SK-N-SH (cell line): ENCODE measurements around the gene FUCA1.

ENCODE experiments used
- CTCF ChIP-seq: fragments of 200-600 bp; sonication (generic); IDR thresholded peaks from 2 replicates; pipeline ENCODE4 v1.6.1; 2017; ENCODE audit warnings: antibody characterized with exemption, mild to moderate bottlenecking, moderate library complexity
- EP300 ChIP-seq, 2 experiments: IDR thresholded peaks; 2 replicates each; pipeline versions ENCODE4 v1.4.0 to v1.6.1; 2012; ENCODE audit warnings: borderline replicate concordance in 1 of 2, low read depth in 1 of 2, low read length in 1 of 2
- EZH2phosphoT487 ChIP-seq: fragments of 200-600 bp; sonication (generic); IDR thresholded peaks from 2 replicates; pipeline ENCODE4 v1.6.1; 2017; ENCODE audit warnings: low read depth, mixed run types, mild to moderate bottlenecking, antibody characterized with exemption, moderate library complexity, borderline replicate concordance
- GABPA ChIP-seq: IDR thresholded peaks from 2 replicates; pipeline ENCODE4 v1.4.0; 2012; ENCODE audit warnings: low read depth, mild to moderate bottlenecking
- MAX ChIP-seq: IDR thresholded peaks from 2 replicates; pipeline ENCODE4 v1.4.0; 2012; ENCODE audit warnings: low read depth
- NRF1 ChIP-seq: IDR thresholded peaks from 2 replicates; pipeline ENCODE4 v1.6.1; 2012; ENCODE audit warnings: low read depth, mild to moderate bottlenecking, low read length
- POLR2AphosphoS5 ChIP-seq: IDR thresholded peaks from 2 replicates; pipeline ENCODE4 v1.6.1; 2012; ENCODE audit warnings: low read depth, low read length
- RAD21 ChIP-seq: IDR thresholded peaks from 2 replicates; pipeline ENCODE4 v1.6.1; 2012; ENCODE audit warnings: mild to moderate bottlenecking, low read length
- REST ChIP-seq: IDR thresholded peaks from 2 replicates; pipeline ENCODE4 v1.6.1; 2012; ENCODE audit warnings: mild to moderate bottlenecking, low read depth, low read length, moderate library complexity
- RFX5 ChIP-seq: IDR thresholded peaks from 2 replicates; pipeline ENCODE4 v1.6.1; 2012; ENCODE audit warnings: mild to moderate bottlenecking, improper control_type of control experiment, low read length
- RXRA ChIP-seq: IDR thresholded peaks from 2 replicates; pipeline ENCODE4 v1.4.0; 2012; ENCODE audit warnings: low read depth, mild to moderate bottlenecking, borderline replicate concordance
- TAF1 ChIP-seq: IDR thresholded peaks from 2 replicates; pipeline ENCODE4 v1.6.1; 2012; ENCODE audit warnings: low read depth, mild to moderate bottlenecking, low read length, moderate library complexity, borderline replicate concordance

- TF ChIP-seq CTCF (no peak), TAF1 (no peak), NRF1 (no peak), POLR2AphosphoS5 (no peak), MAX (no peak), RFX5 (no peak), EZH2phosphoT487 (no peak), EP300 (IDR thresholded peaks at IDR 0.05; ENCODE audit: borderline replicate concordance in 1 of 2, low read depth in 1 of 2, low read length in 1 of 2) (no peak), RAD21 (no peak), RXRA (no peak), GABPA (no peak), REST (no peak)
These were observed 47.4 kb upstream of the FUCA1 start for GRCh38 chr1:23915466-23915865.
